ENCODE measurements around the gene KDM5A. TPM values are rescaled to one million over a fixed set of nuclear protein-coding genes. Genes with fewer than 3 reads are reported as not detected.

Gene KDM5A
- total RNA-seq, 1 experiment from 2014 or later: 56.9 TPM

DNA sequence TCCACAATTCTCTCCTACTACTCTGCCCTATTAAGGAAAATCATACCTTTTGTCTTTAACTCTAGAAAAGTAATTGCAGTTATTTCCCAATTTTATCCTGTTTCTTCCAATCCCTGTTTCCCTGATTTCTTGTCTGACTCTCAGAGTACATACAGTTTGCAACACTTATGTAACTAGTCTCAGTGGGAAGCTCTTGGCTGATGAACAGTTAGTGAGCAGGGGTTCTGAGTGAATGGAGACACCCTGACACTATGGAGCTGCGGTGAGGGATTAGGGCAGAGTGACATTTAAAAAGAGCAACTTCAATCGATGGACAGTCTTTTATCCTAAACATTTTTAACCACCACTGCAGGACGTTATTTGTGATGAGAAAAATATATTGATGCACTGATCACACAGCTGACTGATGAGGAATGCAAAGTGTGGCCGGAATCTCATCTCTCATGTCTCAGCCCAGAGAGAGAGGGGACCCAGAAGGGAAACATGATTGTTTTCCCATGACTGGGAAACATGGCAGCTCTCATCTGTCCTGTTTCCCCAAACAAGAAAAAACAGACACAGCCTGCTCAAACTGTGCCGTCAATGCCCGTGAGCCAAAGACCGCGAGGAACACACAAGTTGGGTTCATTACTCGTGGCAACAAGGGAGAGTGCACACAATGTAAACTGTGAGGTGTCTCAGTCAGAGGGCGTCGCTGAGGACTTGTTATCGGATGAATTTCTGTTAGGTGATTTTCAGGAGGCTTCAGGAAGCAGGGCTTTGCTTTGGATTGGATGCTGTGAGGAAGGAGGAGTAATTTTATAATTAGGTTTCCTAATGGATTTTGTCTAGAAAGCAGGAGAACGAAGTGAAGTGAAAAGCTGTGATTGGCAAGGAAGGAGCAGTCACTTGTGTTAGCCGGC, 121.3 kb downstream of the KDM5A start:
- Mint-ChIP-seq H3K9me3 (no peaks in the 10 kb centered on the region), H3K4me3 (no peak overlapping the region), H3K27me3 (ENCODE audit: low read depth) (peaks cover 4% of the 10 kb centered on the region), H3K4me1 (no peaks in the 10 kb centered on the region; a peak in 1 of 4 replicates), H3K36me3 (ENCODE audit: insufficient read depth in 1 of 3, low read depth in 3 of 3) (no peaks in the 10 kb centered on the region), H3K27ac (no peak overlapping the region)
- Histone ChIP-seq H3K4me2 (ENCODE audit: insufficient read depth, insufficient read length, low read length) (no peak overlapping the region), H3K9ac (ENCODE audit: extremely low read depth, insufficient read length, low read length) (no peak overlapping the region), H4K8ac (replicated peaks; ENCODE audit: insufficient read length, low read depth, low read length) (no peak overlapping the region), H3T11ph (ENCODE audit: low read length) (no peak overlapping the region), H2BK20ac (ENCODE audit: low read depth, low read length, poor library complexity, severe bottlenecking) (no peak overlapping the region), H3K4me1 (ENCODE audit: insufficient read depth, low read length) (no peaks in the 10 kb centered on the region), H2AFZ (ENCODE audit: low read length) (no peak overlapping the region), H3K14ac (ENCODE audit: insufficient read depth, low read length) (no peak overlapping the region), H3K27ac (ENCODE audit: insufficient read length, low read depth, low read length) (no peak overlapping the region), H3K18ac (ENCODE audit: insufficient read length, low read depth, low read length) (no peak overlapping the region), H2AK5ac (ENCODE audit: insufficient read length, low read length) (no peak overlapping the region), H2BK15ac (ENCODE audit: low read depth, low read length) (no peak overlapping the region), H3K9me3 (ENCODE audit: control insufficient read depth, low read depth, low read length) (no peaks in the 10 kb centered on the region), H2BK5ac (ENCODE audit: insufficient read length, low read length) (no peak overlapping the region), H3K27me3 (ENCODE audit: insufficient read depth, low read length) (no peaks in the 10 kb centered on the region), H3K79me2 (ENCODE audit: insufficient read depth, low read length) (no peaks in the 10 kb centered on the region), H3K23ac (ENCODE audit: insufficient read length, low read depth, low read length) (no peak overlapping the region), H4K91ac (ENCODE audit: insufficient read length, low read depth, low read length) (no peak overlapping the region), H2BK12ac (ENCODE audit: insufficient read length, low read depth, low read length) (no peak overlapping the region), H4K5ac (ENCODE audit: insufficient read length, low read depth, low read length) (no peak overlapping the region), H2BK120ac (ENCODE audit: low read depth, low read length, poor library complexity, severe bottlenecking) (no peak overlapping the region), H4K20me1 (ENCODE audit: control insufficient read depth, insufficient read depth, insufficient read length) (no peaks in the 10 kb centered on the region), H3K79me1 (ENCODE audit: insufficient read depth, low read depth, low read length, poor library complexity, severe bottlenecking) (no peaks in the 10 kb centered on the region), H3K23me2 (ENCODE audit: insufficient read length, low read depth, low read length, poor library complexity, severe bottlenecking) (no peaks in the 10 kb centered on the region), H3K56ac (ENCODE audit: insufficient read length, low read depth, low read length) (no peak overlapping the region), H3K4ac (ENCODE audit: low read depth, low read length) (no peak overlapping the region)
- TF ChIP-seq, protein P1, sequence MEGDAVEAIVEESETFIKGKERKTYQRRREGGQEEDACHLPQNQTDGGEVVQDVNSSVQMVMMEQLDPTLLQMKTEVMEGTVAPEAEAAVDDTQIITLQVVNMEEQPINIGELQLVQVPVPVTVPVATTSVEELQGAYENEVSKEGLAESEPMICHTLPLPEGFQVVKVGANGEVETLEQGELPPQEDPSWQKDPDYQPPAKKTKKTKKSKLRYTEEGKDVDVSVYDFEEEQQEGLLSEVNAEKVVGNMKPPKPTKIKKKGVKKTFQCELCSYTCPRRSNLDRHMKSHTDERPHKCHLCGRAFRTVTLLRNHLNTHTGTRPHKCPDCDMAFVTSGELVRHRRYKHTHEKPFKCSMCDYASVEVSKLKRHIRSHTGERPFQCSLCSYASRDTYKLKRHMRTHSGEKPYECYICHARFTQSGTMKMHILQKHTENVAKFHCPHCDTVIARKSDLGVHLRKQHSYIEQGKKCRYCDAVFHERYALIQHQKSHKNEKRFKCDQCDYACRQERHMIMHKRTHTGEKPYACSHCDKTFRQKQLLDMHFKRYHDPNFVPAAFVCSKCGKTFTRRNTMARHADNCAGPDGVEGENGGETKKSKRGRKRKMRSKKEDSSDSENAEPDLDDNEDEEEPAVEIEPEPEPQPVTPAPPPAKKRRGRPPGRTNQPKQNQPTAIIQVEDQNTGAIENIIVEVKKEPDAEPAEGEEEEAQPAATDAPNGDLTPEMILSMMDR (conservative IDR thresholded peaks at IDR 0.05): no peak
- DNase-seq: no peak
- WGBS (ENCODE audit: extremely low coverage, insufficient read length, low lambda C conversion rate): no CpG with 5 or more reads among the region's 14 CpGs

All from H9 (cell line).